Temporal lobe (tissue), 2 donors: Measurements from ENCODE around the gene NLGN1. TPM values are rescaled to one million over a fixed set of nuclear protein-coding genes. Genes with fewer than 3 reads are reported as not detected.

Source experiments
- small RNA-seq: library from RNA; depleted of rRNA; stranded (forward); fragments of <200 nt; gene quantifications from one replicate; pipeline ENCODE3, GENCODE V24; 2014; ENCODE audit warnings: low replicate concordance
- total RNA-seq: library from RNA; depleted of rRNA; stranded (reverse); fragments of >200 nt; gene quantifications from one replicate; pipeline ENCODE4 v1.2.3, GENCODE V29; 2014

The NLGN1 gene
- total RNA-seq, 1 donor from 2014 or later = 61.0 TPM

Small RNA genes lying within 50 kb of the gene (small RNA-seq; reads per million reads assigned to genes)
- gene RN7SKP234 = not detected
